ENCODE measurements around the gene ZFYVE26.
"Not testable (repeated sequence)": the region's sequence is repeated elsewhere in the genome, so short reads cannot be mapped to it uniquely, and the experiment has no call there.

Gene ZFYVE26

GRCh38 chr14:67704484-67705089, 111.8 kb downstream of the ZFYVE26 start:
- DNase-seq = no peak

- no peak for DNase-seq
These were observed 112.4 kb downstream of the ZFYVE26 start for GRCh38 chr14:67703997-67704396.

GRCh38 chr14:67701492-67701891, 114.9 kb downstream of the ZFYVE26 start, which contains the start of gene RDH12:
Gene RDH12, plus strand, starts transcription at chr14:67701886. Its CDS starts 20,757 bp downstream, at chr14:67722643.
- DNase-seq = not testable (repeated sequence)

- DNase-seq = no peak
These were observed 118.2 kb downstream of the ZFYVE26 start for GRCh38 chr14:67698179-67698578.

- DNase-seq = no peak
These were observed 119.4 kb downstream of the ZFYVE26 start for GRCh38 chr14:67697006-67697405.
